ENCODE data around the gene MAN2B1.
"Not testable (repeated sequence)": the region's sequence is repeated elsewhere in the genome, so short reads cannot be mapped to it uniquely, and the experiment has no call there.

The MAN2B1 gene

GRCh38 chr19:12666265-12667048 lies at the start of gene MAN2B1, which contains the start of gene WDR83:
Gene MAN2B1, minus strand, starts transcription at chr19:12666742. Its CDS starts 41 bp downstream, at chr19:12666701.
Gene WDR83, plus strand, starts transcription at chr19:12666807. Its CDS starts 2,984 bp downstream, at chr19:12669791.
- Histone ChIP-seq H3K9ac (ENCODE audit: low read length) (peak within 1 kb of the TSS; percentile 71), H3K4me1 (ENCODE audit: control insufficient read depth, low read depth, low read length) (no peaks in the 10 kb centered on the region), H3K27me3 (ENCODE audit: control insufficient read depth, insufficient read depth, low read length) (no peaks in the 10 kb centered on the region), H3K9me3 (ENCODE audit: control insufficient read depth, low read depth, low read length) (no peaks in the 10 kb centered on the region), H3K36me3 (ENCODE audit: control insufficient read depth, low read depth, low read length) (peaks cover 3% of the 10 kb centered on the region), H3K4me3 (ENCODE audit: low read length) (peak within 1 kb of the TSS; percentile 78), H3K27ac (ENCODE audit: low read length) (no peak within 1 kb of the TSS)

GRCh38 chr19:12715929-12716328 lies 49.4 kb upstream of the MAN2B1 start:
- H3K36me3 ChIP-seq (ENCODE audit: control insufficient read depth, low read depth, low read length) = peaks cover 64% of the 10 kb centered on the region

GRCh38 chr19:12715102-12715501 lies 48.6 kb upstream of the MAN2B1 start:
- no peaks in the 10 kb centered on the region for H3K4me1 ChIP-seq (ENCODE audit: control insufficient read depth, low read depth, low read length)
- peaks cover 71% of the 10 kb centered on the region for H3K36me3 ChIP-seq (ENCODE audit: control insufficient read depth, low read depth, low read length)
- H3K4me3 ChIP-seq (ENCODE audit: low read length) = no peak overlapping the region
- H3K9me3 ChIP-seq (ENCODE audit: control insufficient read depth, low read depth, low read length) = no peaks in the 10 kb centered on the region
- H3K9ac ChIP-seq (ENCODE audit: low read length) = no peak overlapping the region
- H3K27ac ChIP-seq (ENCODE audit: low read length) = no peak overlapping the region
- no peaks in the 10 kb centered on the region for H3K27me3 ChIP-seq (ENCODE audit: control insufficient read depth, insufficient read depth, low read length)

More at GRCh38 chr19:12715929-12716328, 49.4 kb upstream of the MAN2B1 start:
- Histone ChIP-seq H3K4me3 (ENCODE audit: low read length) (no peak overlapping the region), H3K27ac (ENCODE audit: low read length) (no peak overlapping the region), H3K4me1 (ENCODE audit: control insufficient read depth, low read depth, low read length) (no peaks in the 10 kb centered on the region), H3K9ac (ENCODE audit: low read length) (no peak overlapping the region), H3K27me3 (ENCODE audit: control insufficient read depth, insufficient read depth, low read length) (no peaks in the 10 kb centered on the region), H3K9me3 (ENCODE audit: control insufficient read depth, low read depth, low read length) (no peaks in the 10 kb centered on the region)

GRCh38 chr19:12713304-12713703 lies 46.8 kb upstream of the MAN2B1 start:
- not testable (repeated sequence) for H3K4me1 ChIP-seq (ENCODE audit: control insufficient read depth, low read depth, low read length); H3K4me3 ChIP-seq (ENCODE audit: low read length); H3K27ac ChIP-seq (ENCODE audit: low read length); H3K9me3 ChIP-seq (ENCODE audit: control insufficient read depth, low read depth, low read length); H3K9ac ChIP-seq (ENCODE audit: low read length); H3K27me3 ChIP-seq (ENCODE audit: control insufficient read depth, insufficient read depth, low read length)
- H3K36me3 ChIP-seq (ENCODE audit: control insufficient read depth, low read depth, low read length) = peaks cover 73% of the 10 kb centered on the region

GRCh38 chr19:12712077-12712476 lies 45.5 kb upstream of the MAN2B1 start:
- H3K4me3 ChIP-seq (ENCODE audit: low read length); H3K27me3 ChIP-seq (ENCODE audit: control insufficient read depth, insufficient read depth, low read length); H3K9ac ChIP-seq (ENCODE audit: low read length); H3K9me3 ChIP-seq (ENCODE audit: control insufficient read depth, low read depth, low read length); H3K4me1 ChIP-seq (ENCODE audit: control insufficient read depth, low read depth, low read length); H3K27ac ChIP-seq (ENCODE audit: low read length): not testable (repeated sequence)
- H3K36me3 ChIP-seq (ENCODE audit: control insufficient read depth, low read depth, low read length) = peaks cover 75% of the 10 kb centered on the region

GRCh38 chr19:12711187-12711586 lies 44.6 kb upstream of the MAN2B1 start:
- Histone ChIP-seq H3K9ac (ENCODE audit: low read length) (no peak overlapping the region), H3K4me1 (ENCODE audit: control insufficient read depth, low read depth, low read length) (no peaks in the 10 kb centered on the region), H3K27ac (ENCODE audit: low read length) (no peak overlapping the region), H3K9me3 (ENCODE audit: control insufficient read depth, low read depth, low read length) (no peaks in the 10 kb centered on the region), H3K27me3 (ENCODE audit: control insufficient read depth, insufficient read depth, low read length) (no peaks in the 10 kb centered on the region), H3K36me3 (ENCODE audit: control insufficient read depth, low read depth, low read length) (peaks cover 80% of the 10 kb centered on the region), H3K4me3 (ENCODE audit: low read length) (no peak overlapping the region)

- H3K4me1 ChIP-seq (ENCODE audit: control insufficient read depth, low read depth, low read length) = no peaks in the 10 kb centered on the region
- H3K9ac ChIP-seq (ENCODE audit: low read length) = no peak overlapping the region
- no peaks in the 10 kb centered on the region for H3K27me3 ChIP-seq (ENCODE audit: control insufficient read depth, insufficient read depth, low read length)
- no peak overlapping the region for H3K4me3 ChIP-seq (ENCODE audit: low read length)
- H3K27ac ChIP-seq (ENCODE audit: low read length) = no peak overlapping the region
- no peaks in the 10 kb centered on the region for H3K9me3 ChIP-seq (ENCODE audit: control insufficient read depth, low read depth, low read length)
- H3K36me3 ChIP-seq (ENCODE audit: control insufficient read depth, low read depth, low read length) = peaks cover 79% of the 10 kb centered on the region
Observed at GRCh38 chr19:12708641-12709040, 42.1 kb upstream of the MAN2B1 start.

GRCh38 chr19:12706332-12706718 lies 39.8 kb upstream of the MAN2B1 start:
- H3K27ac ChIP-seq (ENCODE audit: low read length) = no peak overlapping the region
- H3K9me3 ChIP-seq (ENCODE audit: control insufficient read depth, low read depth, low read length) = no peaks in the 10 kb centered on the region
- H3K27me3 ChIP-seq (ENCODE audit: control insufficient read depth, insufficient read depth, low read length) = no peaks in the 10 kb centered on the region
- peaks cover 82% of the 10 kb centered on the region for H3K36me3 ChIP-seq (ENCODE audit: control insufficient read depth, low read depth, low read length)
- H3K9ac ChIP-seq (ENCODE audit: low read length) = no peak overlapping the region
- no peaks in the 10 kb centered on the region for H3K4me1 ChIP-seq (ENCODE audit: control insufficient read depth, low read depth, low read length)
- no peak overlapping the region for H3K4me3 ChIP-seq (ENCODE audit: low read length)

GRCh38 chr19:12705654-12706331 lies 39.3 kb upstream of the MAN2B1 start:
- Histone ChIP-seq H3K27me3 (ENCODE audit: control insufficient read depth, insufficient read depth, low read length) (no peaks in the 10 kb centered on the region), H3K9me3 (ENCODE audit: control insufficient read depth, low read depth, low read length) (no peaks in the 10 kb centered on the region), H3K36me3 (ENCODE audit: control insufficient read depth, low read depth, low read length) (peaks cover 82% of the 10 kb centered on the region), H3K4me1 (ENCODE audit: control insufficient read depth, low read depth, low read length) (no peaks in the 10 kb centered on the region), H3K27ac (ENCODE audit: low read length) (no peak overlapping the region), H3K9ac (ENCODE audit: low read length) (no peak overlapping the region), H3K4me3 (ENCODE audit: low read length) (no peak overlapping the region)

GRCh38 chr19:12705169-12705568 lies 38.6 kb upstream of the MAN2B1 start:
- Histone ChIP-seq H3K4me3 (ENCODE audit: low read length) (no peak overlapping the region), H3K36me3 (ENCODE audit: control insufficient read depth, low read depth, low read length) (peaks cover 80% of the 10 kb centered on the region), H3K9me3 (ENCODE audit: control insufficient read depth, low read depth, low read length) (no peaks in the 10 kb centered on the region), H3K4me1 (ENCODE audit: control insufficient read depth, low read depth, low read length) (no peaks in the 10 kb centered on the region), H3K9ac (ENCODE audit: low read length) (no peak overlapping the region), H3K27me3 (ENCODE audit: control insufficient read depth, insufficient read depth, low read length) (no peaks in the 10 kb centered on the region), H3K27ac (ENCODE audit: low read length) (no peak overlapping the region)

- H3K27ac ChIP-seq (ENCODE audit: low read length) = no peak overlapping the region
- peaks cover 68% of the 10 kb centered on the region for H3K36me3 ChIP-seq (ENCODE audit: control insufficient read depth, low read depth, low read length)
- H3K4me1 ChIP-seq (ENCODE audit: control insufficient read depth, low read depth, low read length) = no peaks in the 10 kb centered on the region
- H3K9me3 ChIP-seq (ENCODE audit: control insufficient read depth, low read depth, low read length) = no peaks in the 10 kb centered on the region
- no peak overlapping the region for H3K4me3 ChIP-seq (ENCODE audit: low read length)
- H3K9ac ChIP-seq (ENCODE audit: low read length) = no peak overlapping the region
- no peaks in the 10 kb centered on the region for H3K27me3 ChIP-seq (ENCODE audit: control insufficient read depth, insufficient read depth, low read length)
Observed at GRCh38 chr19:12703046-12703445, 36.5 kb upstream of the MAN2B1 start.
